HEK293 (cell line): ENCODE results near the gene GBF1.

Experiments
- FEZF1 ChIP-seq: fragments of 450-650 bp; formaldehyde crosslinking; IDR thresholded peaks from 2 replicates; pipeline ENCODE4 v1.5.1; 2016; ENCODE audit warnings: missing biosample characterization, missing genetic modification characterization
- GLIS2 ChIP-seq: fragments of 450-650 bp; formaldehyde crosslinking; IDR thresholded peaks from 2 replicates; pipeline ENCODE4 v1.5.1; 2016; ENCODE audit warnings: missing biosample characterization, missing genetic modification characterization
- KLF7 ChIP-seq: fragments of 450-650 bp; formaldehyde crosslinking; IDR thresholded peaks from 2 replicates; pipeline ENCODE4 v1.5.1; 2016; ENCODE audit warnings: missing biosample characterization, missing genetic modification characterization, borderline replicate concordance
- KLF9 ChIP-seq: fragments of 450-650 bp; formaldehyde crosslinking; IDR thresholded peaks from 2 replicates; pipeline ENCODE4 v1.5.1; 2016; ENCODE audit warnings: missing biosample characterization, missing genetic modification characterization, low read depth
- RBAK ChIP-seq: fragments of 450-650 bp; formaldehyde crosslinking; IDR thresholded peaks from 2 replicates; pipeline ENCODE4 v1.5.1; 2016; ENCODE audit warnings: missing biosample characterization, missing genetic modification characterization
- SCRT2 ChIP-seq: fragments of 450-650 bp; formaldehyde crosslinking; IDR thresholded peaks from 2 replicates; pipeline ENCODE4 v1.5.1; 2016; ENCODE audit warnings: missing biosample characterization, missing genetic modification characterization
- SETDB1 ChIP-seq: IDR thresholded peaks from one replicate; pipeline ENCODE4 v1.6.1; 2017; ENCODE audit warnings: mild to moderate bottlenecking, low read length, moderate library complexity, mixed read lengths; ENCODE audit not compliant: insufficient read length
- TCF7L2 ChIP-seq: IDR thresholded peaks from 2 replicates; pipeline ENCODE4 v1.6.1; 2011; ENCODE audit warnings: low read depth, mild to moderate bottlenecking, inconsistent platforms, low read length, moderate library complexity, borderline replicate concordance
- ZNF132 ChIP-seq: fragments of 450-650 bp; formaldehyde crosslinking; IDR thresholded peaks from 2 replicates; pipeline ENCODE4 v1.5.1; 2017; ENCODE audit warnings: missing biosample characterization, missing genetic modification characterization, borderline replicate concordance
- ZNF140 ChIP-seq: fragments of 450-650 bp; formaldehyde crosslinking; IDR thresholded peaks from 2 replicates; pipeline ENCODE4 v1.5.1; 2016; ENCODE audit warnings: missing biosample characterization, missing genetic modification characterization
- ZNF148 ChIP-seq: fragments of 450-650 bp; formaldehyde crosslinking; IDR thresholded peaks from 2 replicates; pipeline ENCODE4 v1.5.0; 2017; ENCODE audit warnings: missing biosample characterization, missing genetic modification characterization, borderline replicate concordance
- ZNF169 ChIP-seq: fragments of 450-650 bp; formaldehyde crosslinking; IDR thresholded peaks from 2 replicates; pipeline ENCODE4 v1.5.1; 2016; ENCODE audit warnings: missing biosample characterization, missing genetic modification characterization
- ZNF398 ChIP-seq: fragments of 450-650 bp; formaldehyde crosslinking; IDR thresholded peaks from 2 replicates; pipeline ENCODE4 v1.5.1; 2017; ENCODE audit warnings: missing biosample characterization, missing genetic modification characterization
- ZNF530 ChIP-seq: fragments of 450-650 bp; formaldehyde crosslinking; IDR thresholded peaks from 2 replicates; pipeline ENCODE4 v1.5.1; 2016; ENCODE audit warnings: low read depth, missing biosample characterization, missing genetic modification characterization
- ZNF580 ChIP-seq: fragments of 450-650 bp; formaldehyde crosslinking; IDR thresholded peaks from 2 replicates; pipeline ENCODE4 v1.5.1; 2016; ENCODE audit warnings: missing biosample characterization, missing genetic modification characterization
- ZNF585B ChIP-seq: fragments of 450-650 bp; formaldehyde crosslinking; IDR thresholded peaks from 2 replicates; pipeline ENCODE4 v1.5.1; 2016; ENCODE audit warnings: missing biosample characterization, missing genetic modification characterization
- ZNF624 ChIP-seq: fragments of 450-650 bp; formaldehyde crosslinking; IDR thresholded peaks from 2 replicates; pipeline ENCODE4 v1.5.1; 2017; ENCODE audit warnings: missing biosample characterization, missing genetic modification characterization
- ZNF704 ChIP-seq: fragments of 450-650 bp; formaldehyde crosslinking; IDR thresholded peaks from 2 replicates; pipeline ENCODE4 v1.5.1; 2016; ENCODE audit warnings: missing biosample characterization, missing genetic modification characterization
- ZNF747 ChIP-seq: fragments of 450-650 bp; formaldehyde crosslinking; IDR thresholded peaks from 2 replicates; pipeline ENCODE4 v1.5.1; 2016; ENCODE audit warnings: missing biosample characterization, missing genetic modification characterization
- ZNF792 ChIP-seq: fragments of 450-650 bp; formaldehyde crosslinking; IDR thresholded peaks from 2 replicates; pipeline ENCODE4 v1.5.1; 2016; ENCODE audit warnings: missing biosample characterization, missing genetic modification characterization
- ZSCAN16 ChIP-seq: fragments of 450-650 bp; formaldehyde crosslinking; IDR thresholded peaks from 2 replicates; pipeline ENCODE4 v1.5.1; 2016; ENCODE audit warnings: missing biosample characterization, missing genetic modification characterization
- ZSCAN18 ChIP-seq: fragments of 450-650 bp; formaldehyde crosslinking; IDR thresholded peaks from 2 replicates; pipeline ENCODE4 v1.5.1; 2016; ENCODE audit warnings: missing biosample characterization, missing genetic modification characterization
- ZSCAN30 ChIP-seq: fragments of 450-650 bp; IDR thresholded peaks from 2 replicates; pipeline ENCODE4 v1.5.1; 2018; ENCODE audit warnings: missing biosample characterization, mild to moderate bottlenecking, missing genetic modification characterization, moderate library complexity
- TF ChIP-seq, protein P1 (sequence below): IDR thresholded peaks from 2 replicates; pipeline ENCODE4 v1.6.1; 2011; ENCODE audit warnings: mild to moderate bottlenecking, low read depth, low read length, borderline replicate concordance
- TF ChIP-seq, protein P2 (sequence below): fragments of 450-650 bp; formaldehyde crosslinking; IDR thresholded peaks from 2 replicates; pipeline ENCODE4 v1.5.1; 2016; ENCODE audit warnings: missing biosample characterization, missing genetic modification characterization
- TF ChIP-seq, protein P3 (sequence below): fragments of 450-650 bp; formaldehyde crosslinking; IDR thresholded peaks from 2 replicates; pipeline ENCODE4 v1.5.1; 2016; ENCODE audit warnings: missing biosample characterization, missing genetic modification characterization, low read depth
- TF ChIP-seq, protein P4 (sequence below): fragments of 450-650 bp; IDR thresholded peaks from 2 replicates; pipeline ENCODE4 v1.5.1; 2018; ENCODE audit warnings: missing biosample characterization, missing genetic modification characterization

The GBF1 gene

GRCh38 chr10:102230264-102230860 is 15.0 kb upstream of the GBF1 start (continued):
- TF ChIP-seq, protein P1, sequence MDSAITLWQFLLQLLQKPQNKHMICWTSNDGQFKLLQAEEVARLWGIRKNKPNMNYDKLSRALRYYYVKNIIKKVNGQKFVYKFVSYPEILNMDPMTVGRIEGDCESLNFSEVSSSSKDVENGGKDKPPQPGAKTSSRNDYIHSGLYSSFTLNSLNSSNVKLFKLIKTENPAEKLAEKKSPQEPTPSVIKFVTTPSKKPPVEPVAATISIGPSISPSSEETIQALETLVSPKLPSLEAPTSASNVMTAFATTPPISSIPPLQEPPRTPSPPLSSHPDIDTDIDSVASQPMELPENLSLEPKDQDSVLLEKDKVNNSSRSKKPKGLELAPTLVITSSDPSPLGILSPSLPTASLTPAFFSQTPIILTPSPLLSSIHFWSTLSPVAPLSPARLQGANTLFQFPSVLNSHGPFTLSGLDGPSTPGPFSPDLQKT = no peak
- TF ChIP-seq ZNF530 (tag by site-specific recombination) = no peak
- TF ChIP-seq ZNF148 = no peak
- TF ChIP-seq GLIS2 = peak; percentile 92
- TF ChIP-seq, protein P2, sequence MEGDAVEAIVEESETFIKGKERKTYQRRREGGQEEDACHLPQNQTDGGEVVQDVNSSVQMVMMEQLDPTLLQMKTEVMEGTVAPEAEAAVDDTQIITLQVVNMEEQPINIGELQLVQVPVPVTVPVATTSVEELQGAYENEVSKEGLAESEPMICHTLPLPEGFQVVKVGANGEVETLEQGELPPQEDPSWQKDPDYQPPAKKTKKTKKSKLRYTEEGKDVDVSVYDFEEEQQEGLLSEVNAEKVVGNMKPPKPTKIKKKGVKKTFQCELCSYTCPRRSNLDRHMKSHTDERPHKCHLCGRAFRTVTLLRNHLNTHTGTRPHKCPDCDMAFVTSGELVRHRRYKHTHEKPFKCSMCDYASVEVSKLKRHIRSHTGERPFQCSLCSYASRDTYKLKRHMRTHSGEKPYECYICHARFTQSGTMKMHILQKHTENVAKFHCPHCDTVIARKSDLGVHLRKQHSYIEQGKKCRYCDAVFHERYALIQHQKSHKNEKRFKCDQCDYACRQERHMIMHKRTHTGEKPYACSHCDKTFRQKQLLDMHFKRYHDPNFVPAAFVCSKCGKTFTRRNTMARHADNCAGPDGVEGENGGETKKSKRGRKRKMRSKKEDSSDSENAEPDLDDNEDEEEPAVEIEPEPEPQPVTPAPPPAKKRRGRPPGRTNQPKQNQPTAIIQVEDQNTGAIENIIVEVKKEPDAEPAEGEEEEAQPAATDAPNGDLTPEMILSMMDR (tag by site-specific recombination) = no peak
- TF ChIP-seq ZNF747 (tag by site-specific recombination) = no peak
- peak; percentile 71 for TF ChIP-seq KLF9 (tag by site-specific recombination)
- no peak for TF ChIP-seq SCRT2 (tag by site-specific recombination)
- TF ChIP-seq ZNF585B (tag by site-specific recombination) = no peak
- TF ChIP-seq ZNF398 (tag by site-specific recombination) = peak; percentile 91
- TF ChIP-seq ZNF704 (tag by site-specific recombination) = no peak
- TF ChIP-seq FEZF1 (tag by site-specific recombination) = no peak; the same call in 1 of the 2 replicates
- TF ChIP-seq ZSCAN18 (tag by site-specific recombination) = no peak
- TF ChIP-seq ZNF169 (tag by site-specific recombination) = no peak
- TF ChIP-seq ZNF624 (tag by site-specific recombination) = no peak
- peak; percentile 98 for TF ChIP-seq KLF7
- TF ChIP-seq, protein P3, sequence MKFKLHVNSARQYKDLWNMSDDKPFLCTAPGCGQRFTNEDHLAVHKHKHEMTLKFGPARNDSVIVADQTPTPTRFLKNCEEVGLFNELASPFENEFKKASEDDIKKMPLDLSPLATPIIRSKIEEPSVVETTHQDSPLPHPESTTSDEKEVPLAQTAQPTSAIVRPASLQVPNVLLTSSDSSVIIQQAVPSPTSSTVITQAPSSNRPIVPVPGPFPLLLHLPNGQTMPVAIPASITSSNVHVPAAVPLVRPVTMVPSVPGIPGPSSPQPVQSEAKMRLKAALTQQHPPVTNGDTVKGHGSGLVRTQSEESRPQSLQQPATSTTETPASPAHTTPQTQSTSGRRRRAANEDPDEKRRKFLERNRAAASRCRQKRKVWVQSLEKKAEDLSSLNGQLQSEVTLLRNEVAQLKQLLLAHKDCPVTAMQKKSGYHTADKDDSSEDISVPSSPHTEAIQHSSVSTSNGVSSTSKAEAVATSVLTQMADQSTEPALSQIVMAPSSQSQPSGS (tag by site-specific recombination) = no peak
- no peak for TF ChIP-seq ZNF580 (tag by site-specific recombination)
- TF ChIP-seq TCF7L2 = no peak
- no peak for TF ChIP-seq SETDB1
- TF ChIP-seq, protein P4, sequence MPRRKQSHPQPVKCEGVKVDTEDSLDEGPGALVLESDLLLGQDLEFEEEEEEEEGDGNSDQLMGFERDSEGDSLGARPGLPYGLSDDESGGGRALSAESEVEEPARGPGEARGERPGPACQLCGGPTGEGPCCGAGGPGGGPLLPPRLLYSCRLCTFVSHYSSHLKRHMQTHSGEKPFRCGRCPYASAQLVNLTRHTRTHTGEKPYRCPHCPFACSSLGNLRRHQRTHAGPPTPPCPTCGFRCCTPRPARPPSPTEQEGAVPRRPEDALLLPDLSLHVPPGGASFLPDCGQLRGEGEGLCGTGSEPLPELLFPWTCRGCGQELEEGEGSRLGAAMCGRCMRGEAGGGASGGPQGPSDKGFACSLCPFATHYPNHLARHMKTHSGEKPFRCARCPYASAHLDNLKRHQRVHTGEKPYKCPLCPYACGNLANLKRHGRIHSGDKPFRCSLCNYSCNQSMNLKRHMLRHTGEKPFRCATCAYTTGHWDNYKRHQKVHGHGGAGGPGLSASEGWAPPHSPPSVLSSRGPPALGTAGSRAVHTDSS = no peak
- TF ChIP-seq ZSCAN16 (tag by site-specific recombination) = no peak
- no peak for TF ChIP-seq ZNF132 (tag by site-specific recombination)
- no peak for TF ChIP-seq ZNF140 (tag by site-specific recombination)
- no peak for TF ChIP-seq ZNF792
- no peak for TF ChIP-seq RBAK (tag by site-specific recombination)
- TF ChIP-seq ZSCAN30 (tag by site-specific recombination) = no peak; the same call in 1 of the 2 replicates
